Hematopoietic multipotent progenitor cell treated with erythropoietin and hydrocortisone succinate and interleukin-3 and kit ligand, for 8 days (in vitro differentiated cells): ENCODE data around the gene SLCO4A1.

Experiments used
- DNase-seq: peaks from one replicate; pipeline ENCODE4 v3.0.0-alpha.2; 2015

Gene SLCO4A1

GRCh38 chr20:62642051-62642665 lies at the start of gene SLCO4A1:
Gene SLCO4A1 (plus strand): TSS chr20:62642503. CDS start chr20:62656455, 13,952 bp downstream.
- peak; percentile 79 for DNase-seq

DNA sequence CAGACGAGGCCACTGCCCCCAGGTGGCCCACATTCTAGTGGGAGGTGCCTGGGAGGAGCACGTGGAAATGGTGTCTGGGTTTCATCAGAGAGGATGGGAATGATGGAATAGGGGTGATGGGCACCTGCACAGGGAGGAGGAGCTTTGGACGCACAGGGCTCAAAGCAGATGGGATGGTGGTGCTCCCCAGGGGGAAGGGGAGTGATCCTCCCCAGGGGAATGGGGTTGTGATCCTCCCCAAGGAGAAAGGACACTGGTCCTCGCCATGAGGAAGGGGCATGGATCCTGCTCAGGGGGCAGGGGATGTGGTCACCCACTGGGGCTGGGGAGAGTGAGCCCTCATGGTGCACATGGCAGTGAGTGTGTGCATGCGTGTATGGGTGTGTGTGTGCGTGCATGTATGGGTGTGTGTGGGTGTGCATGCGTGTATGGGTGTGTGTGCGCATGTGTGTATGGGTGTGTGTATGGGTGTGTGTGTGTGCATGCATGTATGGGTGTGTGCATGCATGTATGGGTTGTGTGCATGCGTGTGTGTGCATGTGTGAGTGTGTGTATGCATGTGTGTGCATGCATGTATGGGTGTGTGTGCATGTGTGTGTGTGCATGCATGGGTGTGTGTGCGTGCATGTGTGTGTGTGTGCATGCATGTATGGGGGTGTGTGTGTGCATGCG lies 49.7 kb upstream of the SLCO4A1 start:
- DNase-seq = no peak

GRCh38 chr20:62593616-62594015 lies 48.7 kb upstream of the SLCO4A1 start:
- no peak for DNase-seq

- no peak for DNase-seq
Observed at GRCh38 chr20:62595069-62595468, 47.2 kb upstream of the SLCO4A1 start.

DNA sequence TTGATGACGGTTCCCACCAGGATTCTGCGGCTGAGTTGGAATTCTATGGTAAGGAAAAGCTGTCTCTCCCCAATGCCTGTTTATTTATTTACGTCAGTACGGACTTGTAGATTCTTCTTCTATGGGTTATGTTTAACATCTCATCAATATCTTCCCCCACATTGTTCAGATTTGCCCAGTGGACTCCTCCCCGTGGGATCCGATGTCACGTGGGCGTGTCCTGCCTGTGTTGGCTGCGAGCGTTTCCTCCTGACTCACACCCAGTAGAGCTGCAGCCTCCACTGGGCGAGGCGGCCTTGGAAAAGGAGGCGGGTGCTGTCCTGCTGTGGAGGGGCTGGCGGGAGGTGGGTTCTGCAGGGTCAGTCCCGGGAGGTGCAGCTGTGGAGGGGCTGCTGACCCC lies 46.8 kb upstream of the SLCO4A1 start:
- DNase-seq = peak; percentile 52

DNA sequence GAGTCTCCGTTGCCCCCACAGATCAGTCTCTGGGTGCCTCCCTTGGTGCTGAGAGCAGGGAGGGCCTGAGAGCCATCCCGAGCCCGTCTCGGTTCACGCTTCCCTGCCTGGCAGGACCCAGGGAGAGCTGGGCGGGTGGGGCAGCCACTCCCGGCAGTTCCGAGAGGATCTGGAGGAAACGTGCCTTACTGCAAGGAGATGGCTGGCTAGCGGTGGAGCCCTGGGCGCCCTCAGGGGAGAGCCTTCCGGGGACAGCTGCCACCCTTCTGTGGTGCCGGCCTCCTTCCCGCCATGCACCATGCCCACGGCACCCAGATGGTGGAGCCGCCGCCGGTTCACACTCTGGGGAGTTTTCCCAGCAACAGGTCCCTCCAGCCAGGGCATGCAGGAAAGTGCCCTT lies 45.8 kb upstream of the SLCO4A1 start:
- no peak for DNase-seq

- no peak for DNase-seq
Observed at GRCh38 chr20:62596921-62597320, 45.4 kb upstream of the SLCO4A1 start.

DNA sequence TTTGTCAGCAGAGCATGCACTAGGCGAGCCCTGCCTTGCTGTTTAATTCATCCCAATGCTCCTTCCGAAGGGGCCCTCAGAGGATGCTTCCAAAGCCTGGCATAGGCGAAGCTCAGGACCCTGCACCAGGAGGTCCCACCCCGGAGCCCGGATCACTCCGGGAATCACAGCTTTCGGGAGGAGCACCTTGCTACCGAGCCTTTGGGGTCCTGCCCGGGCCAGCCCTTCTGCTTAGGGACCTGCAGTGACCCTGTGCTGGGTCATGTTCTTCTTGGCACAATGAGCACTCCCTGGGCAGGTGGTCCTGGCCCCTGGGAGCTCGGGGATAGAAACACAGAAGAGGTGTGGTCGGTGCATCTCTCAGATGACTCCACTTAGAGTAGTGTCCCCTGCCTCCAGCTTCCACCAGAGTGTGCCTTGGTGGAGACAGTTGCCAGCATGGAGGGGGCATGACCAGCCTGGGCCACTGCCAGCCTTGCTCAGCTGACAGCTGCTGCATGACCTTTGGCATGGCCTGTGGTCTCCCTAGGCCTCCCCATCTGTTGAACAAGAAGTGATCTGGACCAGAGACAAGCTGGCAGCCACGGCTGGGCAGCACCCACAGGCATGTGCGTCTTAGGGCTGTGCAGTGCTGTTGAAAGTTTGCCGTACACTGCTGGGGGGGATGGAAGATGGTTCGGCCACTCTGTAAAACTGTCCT lies 44.7 kb upstream of the SLCO4A1 start:
- DNase-seq = no peak

GRCh38 chr20:62598761-62599194 lies 43.5 kb upstream of the SLCO4A1 start:
- DNase-seq = peak; percentile 64

DNA sequence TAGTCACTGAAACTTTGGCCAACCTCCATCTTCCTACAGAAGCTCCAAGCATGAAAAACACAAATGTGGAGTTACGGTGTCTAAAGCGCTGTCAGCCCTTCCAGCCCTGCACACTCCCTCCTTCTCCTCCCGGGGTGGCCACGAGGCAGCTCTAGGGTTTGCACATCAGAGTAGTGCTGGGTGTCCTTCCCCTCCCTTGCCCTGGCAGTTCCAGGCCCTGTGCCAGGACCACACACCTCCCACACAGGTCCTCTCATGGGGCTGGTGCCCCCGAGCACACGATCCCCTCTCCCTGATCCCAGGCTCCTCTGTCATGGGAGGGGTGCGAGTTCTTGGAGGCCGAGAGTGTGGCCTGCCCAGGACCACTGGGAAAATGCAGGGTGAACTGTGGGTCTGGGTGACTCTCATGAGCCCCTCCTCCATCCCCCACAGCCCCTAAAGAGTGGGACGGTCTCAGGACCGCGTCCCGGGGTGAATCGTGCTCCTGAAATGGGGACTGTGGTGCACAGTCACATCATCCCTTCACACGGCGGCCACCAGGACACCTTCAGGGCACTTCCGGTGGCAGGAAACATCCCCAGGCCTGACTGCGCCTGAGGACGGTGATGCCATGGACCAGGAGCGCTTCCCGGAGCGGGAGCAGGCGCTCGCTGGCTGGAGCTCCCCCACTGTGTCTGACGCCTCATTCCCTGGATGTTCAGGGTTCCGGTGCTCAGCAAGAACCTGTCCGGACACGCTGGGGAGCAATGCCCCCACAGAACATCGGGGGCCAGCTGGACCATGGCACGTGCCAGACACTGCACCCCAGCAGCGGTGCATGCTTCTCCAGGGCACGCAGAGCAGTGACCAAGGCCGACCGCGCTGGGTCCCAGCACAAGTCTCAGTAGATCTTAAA lies 42.8 kb upstream of the SLCO4A1 start:
- DNase-seq = peak; percentile 14

- DNase-seq = no peak
Observed at GRCh38 chr20:62601172-62601571, 41.1 kb upstream of the SLCO4A1 start.

GRCh38 chr20:62601714-62602113 lies 40.6 kb upstream of the SLCO4A1 start:
- DNase-seq = no peak

GRCh38 chr20:62602550-62602949 lies 39.8 kb upstream of the SLCO4A1 start:
- peak; percentile 52 for DNase-seq

DNA sequence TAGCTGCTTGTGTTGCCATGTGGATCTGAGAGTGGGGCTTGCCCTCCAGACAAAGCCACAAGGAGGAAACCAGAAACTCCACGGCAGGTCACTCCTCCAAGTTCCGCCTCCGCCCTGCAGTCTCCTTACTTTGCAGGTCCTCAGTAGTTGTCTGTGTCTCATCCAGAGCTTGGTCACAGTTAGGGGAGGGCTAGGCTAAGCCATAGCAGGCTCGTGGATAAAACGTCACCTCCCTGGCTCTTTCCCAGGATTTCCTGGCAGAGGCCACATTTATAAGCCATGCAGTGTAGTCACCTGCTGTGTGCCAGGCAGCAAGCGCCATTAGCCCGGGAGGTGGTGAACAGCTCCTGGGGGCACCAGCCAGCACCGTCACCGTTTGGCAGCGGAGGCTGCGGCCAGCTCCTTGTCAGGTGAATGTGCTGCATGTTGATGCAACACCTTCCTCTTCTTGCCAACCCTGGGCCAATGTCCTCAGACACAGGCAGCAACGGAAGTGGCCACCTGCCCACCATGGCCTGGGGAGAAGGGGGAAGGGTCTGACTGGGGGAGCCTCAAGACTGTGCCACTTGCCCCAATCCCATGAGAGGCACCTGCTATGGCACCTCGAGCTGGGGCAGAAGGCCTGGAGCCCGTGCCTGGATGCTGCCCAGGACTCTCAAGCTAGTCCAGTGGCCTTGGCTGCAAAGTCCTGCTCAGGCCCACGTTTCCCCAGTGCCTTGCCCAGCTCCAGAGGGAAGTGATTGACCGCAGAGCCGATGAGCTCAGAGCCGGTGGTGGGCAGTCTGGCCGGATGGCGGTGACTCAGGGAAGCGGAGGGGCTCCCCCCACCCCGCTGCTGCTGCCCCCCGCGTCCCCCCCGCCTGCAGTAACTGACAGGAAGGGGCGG lies 39.0 kb upstream of the SLCO4A1 start:
- peak; percentile 51 for DNase-seq

GRCh38 chr20:62603907-62604785 lies 38.2 kb upstream of the SLCO4A1 start:
- DNase-seq = no peak

GRCh38 chr20:62604796-62605195 lies 37.5 kb upstream of the SLCO4A1 start:
- DNase-seq = no peak

GRCh38 chr20:62605236-62605943 lies 36.9 kb upstream of the SLCO4A1 start:
- DNase-seq = no peak

DNA sequence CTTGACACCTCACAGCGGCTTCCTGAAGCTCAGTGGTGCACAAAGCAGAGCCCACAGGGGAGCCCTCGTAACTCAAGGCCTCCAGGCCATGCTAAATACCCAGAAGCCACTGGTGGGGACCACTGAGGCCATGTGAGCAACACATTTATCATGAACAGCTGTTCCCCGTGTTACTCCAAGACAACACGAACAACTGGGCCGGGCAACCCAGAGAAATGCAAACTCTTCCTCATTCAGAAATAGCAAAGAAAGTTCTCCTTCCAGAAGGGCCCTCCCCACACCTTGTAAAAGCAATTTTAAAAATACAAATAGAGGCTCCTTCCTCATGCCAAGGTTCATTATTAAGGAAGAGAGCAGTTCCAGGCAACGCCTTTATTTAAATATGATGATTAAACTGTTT lies 36.3 kb upstream of the SLCO4A1 start:
- no peak for DNase-seq

DNA sequence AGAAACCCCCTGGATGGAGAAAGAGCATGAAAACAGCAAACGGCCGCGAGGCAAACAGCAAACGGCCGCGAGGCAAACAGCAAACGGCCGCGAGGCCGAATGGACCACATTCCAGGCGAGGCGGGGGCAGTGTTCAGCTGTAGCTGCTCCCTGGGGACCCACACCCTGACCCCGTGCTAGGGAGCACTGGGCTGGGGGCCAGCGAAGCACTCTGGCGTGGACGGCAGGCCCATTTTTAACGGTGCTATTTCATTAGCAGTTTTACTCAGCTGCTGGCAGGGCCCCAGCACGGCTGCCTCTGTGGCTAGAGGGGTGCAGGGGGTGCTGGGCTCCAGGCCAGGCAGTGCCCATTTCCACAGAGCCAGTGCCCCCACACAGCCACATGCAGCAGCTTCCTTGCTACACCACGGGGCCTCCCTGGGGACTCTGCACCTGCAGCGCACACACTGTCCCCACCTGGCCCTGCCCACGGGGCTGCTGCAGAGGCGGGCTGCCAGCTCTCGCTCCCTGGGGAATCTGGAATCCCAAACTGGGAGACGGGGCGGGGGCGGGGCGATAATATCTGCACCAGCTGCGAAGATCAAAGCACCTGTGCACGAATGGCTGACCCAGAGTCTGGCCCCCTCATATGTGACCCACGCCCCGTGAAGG lies 35.6 kb upstream of the SLCO4A1 start:
- DNase-seq = no peak
